C4-2B (cell line): ENCODE results near the gene TRPM8.
"Not testable (repeated sequence)": the region's sequence is repeated elsewhere in the genome, so short reads cannot be mapped to it uniquely, and the experiment has no call there.

Source experiments
- H3K27ac ChIP-seq: fragments of 450-650 bp; 2 replicates; pipeline ENCODE4 v1.5.1; 2017
- CTCF ChIP-seq: fragments of 450-650 bp; conservative IDR thresholded peaks from 2 replicates; pipeline ENCODE4 v1.5.1; 2017; ENCODE audit warnings: mild to moderate bottlenecking
- ZFX ChIP-seq: fragments of 450-650 bp; IDR thresholded peaks from 2 replicates; pipeline ENCODE4 v1.6.1; 2017

TRPM8 gene

GRCh38 chr2:233917116-233917515 lies at the start of gene TRPM8:
TRPM8 (plus strand) TSS chr2:233917373; CDS start chr2:233926538, 9,165 bp downstream.
- TF ChIP-seq CTCF (no peak), ZFX (no peak)
- H3K27ac ChIP-seq, result no peak within 1 kb of the TSS

GRCh38 chr2:233867993-233868532 lies 49.1 kb upstream of the TRPM8 start, which contains the start of gene MSL3B:
MSL3B (minus strand) TSS chr2:233868386.
- TF ChIP-seq CTCF, result no peak
- peak; percentile 52; the same call in 1 of the 2 replicates for TF ChIP-seq ZFX

GRCh38 chr2:233871432-233871831 lies 45.7 kb upstream of the TRPM8 start:
- H3K27ac ChIP-seq, result no peak overlapping the region
- no peak for TF ChIP-seq CTCF
- no peak for TF ChIP-seq ZFX

More at GRCh38 chr2:233867993-233868532, 49.1 kb upstream of the TRPM8 start, which contains the start of gene MSL3B:
- H3K27ac ChIP-seq, result peak within 1 kb of the TSS; percentile 82

- H3K27ac ChIP-seq, result not testable (repeated sequence)
Observed at GRCh38 chr2:233872125-233872524, 45.0 kb upstream of the TRPM8 start.

- no peak overlapping the region for H3K27ac ChIP-seq
- TF ChIP-seq CTCF (no peak), ZFX (no peak)
Observed at GRCh38 chr2:233882353-233882752, 34.8 kb upstream of the TRPM8 start.

GRCh38 chr2:233892793-233893192 lies 24.4 kb upstream of the TRPM8 start:
- TF ChIP-seq ZFX (no peak), CTCF (no peak)
- no peak overlapping the region for H3K27ac ChIP-seq

GRCh38 chr2:233896253-233896652 lies 20.9 kb upstream of the TRPM8 start:
- not testable (repeated sequence) for H3K27ac ChIP-seq

GRCh38 chr2:233901367-233901766 lies 15.8 kb upstream of the TRPM8 start:
- TF ChIP-seq ZFX (no peak), CTCF (no peak)

More at GRCh38 chr2:233901367-233901766, 15.8 kb upstream of the TRPM8 start:
- H3K27ac ChIP-seq, result no peak overlapping the region
